WTC11 (cell line): ENCODE measurements around the gene IMPDH2. TPM values are rescaled to one million over a fixed set of nuclear protein-coding genes. Genes with fewer than 3 reads are reported as not detected.

Source experiments
- ATAC-seq: fragments of 200-7000 bp; cut with Tn5 transposase; 2 replicates; pipeline ENCODE4 v1.10.0; 2021; ENCODE audit warnings: mild to moderate bottlenecking, moderate library complexity
- CTCF ChIA-PET: fragments of 300-600 bp; sonication (Branson Sonifier 250); formaldehyde crosslinking; loops from one replicate; lab custom pipeline; 2021; ENCODE audit warnings: antibody characterized with exemption; lab: Charles Lee
- POLR2A ChIA-PET: fragments of 350-600 bp; sonication (Branson Sonifier 250); formaldehyde crosslinking; loops from one replicate; lab custom pipeline; 2021; ENCODE audit warnings: antibody characterized with exemption; lab: Charles Lee
- DNase-seq: peaks from one replicate; pipeline ENCODE4 v3.0.0; 2021; ENCODE audit warnings: low spot score
- H3K27ac Mint-ChIP-seq: 2 replicates; pipeline ENCODE4 v1.8.0; 2021; ENCODE audit warnings: mixed read lengths
- H3K27me3 Mint-ChIP-seq: 2 replicates; pipeline ENCODE4 v1.8.0; 2021; ENCODE audit warnings: low read depth, mild to moderate bottlenecking, moderate library complexity, mixed read lengths
- H3K36me3 Mint-ChIP-seq: 2 replicates; pipeline ENCODE4 v1.8.0; 2021; ENCODE audit warnings: mixed read lengths
- H3K4me1 Mint-ChIP-seq: 2 replicates; pipeline ENCODE4 v1.8.0; 2022; ENCODE audit warnings: mixed read lengths
- H3K4me3 Mint-ChIP-seq: 2 replicates; pipeline ENCODE4 v1.8.0; 2021; ENCODE audit warnings: mild to moderate bottlenecking, moderate library complexity, mixed read lengths
- H3K9me3 Mint-ChIP-seq: 2 replicates; pipeline ENCODE4 v1.8.0; 2021; ENCODE audit warnings: mixed read lengths
- ATF2 ChIP-seq: sonication (generic); formaldehyde crosslinking; IDR thresholded peaks from 2 replicates; pipeline ENCODE4 v1.8.1; 2022; ENCODE audit warnings: low read depth, missing genetic modification reagents, borderline replicate concordance
- ATF6 ChIP-seq: sonication (generic); formaldehyde crosslinking; IDR thresholded peaks from 2 replicates; pipeline ENCODE4 v1.8.1; 2023; ENCODE audit warnings: mild to moderate bottlenecking, missing genetic modification reagents
- CDX4 ChIP-seq: fragments of 250-450 bp; sonication (Bioruptor Pico); IDR thresholded peaks from 2 replicates; pipeline ENCODE4 v1.9.0; 2021; ENCODE audit warnings: moderate library complexity, mild to moderate bottlenecking, inconsistent platforms, borderline replicate concordance
- E2F5 ChIP-seq: sonication (generic); formaldehyde crosslinking; IDR thresholded peaks from 2 replicates; pipeline ENCODE4 v1.8.1; 2022; ENCODE audit warnings: mild to moderate bottlenecking, moderate library complexity, missing genetic modification reagents
- FOXJ3 ChIP-seq: sonication (generic); formaldehyde crosslinking; IDR thresholded peaks from 2 replicates; pipeline ENCODE4 v1.9.0; 2021; ENCODE audit warnings: missing genetic modification reagents, mild to moderate bottlenecking, borderline replicate concordance
- FOXP4 ChIP-seq: sonication (generic); formaldehyde crosslinking; IDR thresholded peaks from 2 replicates; pipeline ENCODE4 v1.8.0; 2022; ENCODE audit warnings: mild to moderate bottlenecking, missing genetic modification reagents
- GABPB1 ChIP-seq: sonication (generic); formaldehyde crosslinking; IDR thresholded peaks from 2 replicates; pipeline ENCODE4 v1.8.1; 2023; ENCODE audit warnings: mild to moderate bottlenecking, missing genetic modification reagents
- GTF2I ChIP-seq: fragments of 250-450 bp; sonication (Bioruptor Pico); conservative IDR thresholded peaks from 2 replicates; pipeline ENCODE4 v1.4.0; 2021; ENCODE audit warnings: mild to moderate bottlenecking
- HMGA2 ChIP-seq: fragments of 250-450 bp; sonication (Bioruptor Pico); IDR thresholded peaks from 2 replicates; pipeline ENCODE4 v1.4.0; 2021; ENCODE audit warnings: mild to moderate bottlenecking, moderate library complexity
- KAT7 ChIP-seq: sonication (generic); formaldehyde crosslinking; IDR thresholded peaks from 2 replicates; pipeline ENCODE4 v1.8.1; 2023; ENCODE audit warnings: missing genetic modification reagents, mild to moderate bottlenecking, borderline replicate concordance
- MAX ChIP-seq: sonication (generic); formaldehyde crosslinking; IDR thresholded peaks from 2 replicates; pipeline ENCODE4 v1.8.0; 2022; ENCODE audit warnings: mild to moderate bottlenecking, missing genetic modification reagents
- MLX ChIP-seq: sonication (generic); formaldehyde crosslinking; IDR thresholded peaks from 2 replicates; pipeline ENCODE4 v1.8.1; 2023; ENCODE audit warnings: mild to moderate bottlenecking, missing genetic modification reagents, moderate library complexity
- NR2C2 ChIP-seq: sonication (generic); formaldehyde crosslinking; IDR thresholded peaks from 2 replicates; pipeline ENCODE4 v1.8.0; 2022; ENCODE audit warnings: mild to moderate bottlenecking, missing genetic modification reagents
- SMAD3 ChIP-seq: sonication (generic); formaldehyde crosslinking; IDR thresholded peaks from 2 replicates; pipeline ENCODE4 v1.8.0; 2022; ENCODE audit warnings: missing genetic modification reagents, mild to moderate bottlenecking, borderline replicate concordance
- SP1 ChIP-seq: sonication (generic); formaldehyde crosslinking; conservative IDR thresholded peaks from 2 replicates; pipeline ENCODE4 v1.8.1; 2022; ENCODE audit warnings: missing genetic modification reagents
- ZNF121 ChIP-seq: sonication (generic); formaldehyde crosslinking; IDR thresholded peaks from 2 replicates; pipeline ENCODE4 v1.8.0; 2023; ENCODE audit warnings: missing genetic modification reagents
- ZNF317 ChIP-seq: sonication (generic); formaldehyde crosslinking; IDR thresholded peaks from 2 replicates; pipeline ENCODE4 v1.8.1; 2023; ENCODE audit warnings: low read depth, mild to moderate bottlenecking, moderate library complexity, missing genetic modification reagents, borderline replicate concordance
- ZNF423 ChIP-seq: fragments of 250-450 bp; sonication (Bioruptor Pico); IDR thresholded peaks from 2 replicates; pipeline ENCODE4 v2.1.2; 2022; ENCODE audit warnings: mild to moderate bottlenecking, moderate library complexity
- ZNF425 ChIP-seq: fragments of 250-450 bp; sonication (Bioruptor Pico); conservative IDR thresholded peaks from 2 replicates; pipeline ENCODE4 v1.9.0; 2021; ENCODE audit warnings: mild to moderate bottlenecking
- total RNA-seq: library from RNA; stranded (reverse); gene quantifications from 3 replicates; pipeline ENCODE4 v1.2.3, GENCODE V29; 2021

IMPDH2 gene
- total RNA-seq, 1 experiment from 2014 or later, result 452 TPM

- peaks cover 12% of the 10 kb centered on the region for H3K4me1 Mint-ChIP-seq
- peak; percentile 15; the same call in 1 of the 2 replicates for ATAC-seq
- TF ChIP-seq NR2C2 (no peak), ATF6 (CRISPR knock-in tag) (no peak), FOXP4 (CRISPR knock-in tag) (no peak), SP1 (no peak), ZNF423 (CRISPR knock-in tag) (no peak), ZNF121 (no peak), MAX (CRISPR knock-in tag) (no peak), HMGA2 (CRISPR knock-in tag) (no peak), CDX4 (CRISPR knock-in tag) (no peak), SMAD3 (CRISPR knock-in tag) (no peak), E2F5 (no peak), ZNF425 (no peak), GABPB1 (CRISPR knock-in tag) (no peak), FOXJ3 (CRISPR knock-in tag) (no peak), KAT7 (CRISPR knock-in tag) (no peak)
- H3K36me3 Mint-ChIP-seq, result no peaks in the 10 kb centered on the region
- DNase-seq, result no peak
- H3K27me3 Mint-ChIP-seq, result no peaks in the 10 kb centered on the region
- 0 out of 2 replicates have a peak overlapping the region, but pooled peaks have one; percentile 10 for H3K27ac Mint-ChIP-seq
- ChIA-PET CTCF (interaction anchor here (4.3 kb wide), 1 partner anchor 14 kb away, joined by 23 read pairs; no protein-coding TSS in a partner anchor), POLR2A (no interaction called here)
- H3K4me3 Mint-ChIP-seq, result no peak overlapping the region
- H3K9me3 Mint-ChIP-seq, result no peaks in the 10 kb centered on the region
Observed at GRCh38 chr3:49001155-49001554, 28.0 kb downstream of the IMPDH2 start.

GRCh38 chr3:48999085-48999858, 29.9 kb downstream of the IMPDH2 start:
- 0 out of 2 replicates have a peak overlapping the region, but pooled peaks have one; percentile 57 for H3K27ac Mint-ChIP-seq
- no peak for ATAC-seq
- no peak for DNase-seq
- POLR2A ChIA-PET, result no interaction called here
- CTCF ChIA-PET, result interaction anchor here (1.2 to 4.3 kb wide), 3 partner anchors 10 to 15 kb away, joined by 3 to 23 read pairs (median 6); no protein-coding TSS in a partner anchor
- no peaks in the 10 kb centered on the region for H3K9me3 Mint-ChIP-seq
- no peaks in the 10 kb centered on the region for H3K27me3 Mint-ChIP-seq
- peaks cover 12% of the 10 kb centered on the region for H3K4me1 Mint-ChIP-seq
- H3K36me3 Mint-ChIP-seq, result peaks cover 4% of the 10 kb centered on the region; the same call in 1 of the 2 replicates
- no peak overlapping the region for H3K4me3 Mint-ChIP-seq
- TF ChIP-seq ZNF317 (CRISPR knock-in tag) (no peak), ATF2 (CRISPR knock-in tag) (no peak), GTF2I (CRISPR knock-in tag) (no peak), ZNF423 (CRISPR knock-in tag) (peak; percentile 92), MLX (CRISPR knock-in tag) (no peak)
